Measurements from ENCODE around the gene WDR70. TPM values are rescaled to one million over a fixed set of nuclear protein-coding genes. Genes with fewer than 3 reads are reported as not detected.
A peak's percentile ranks its signal among the peaks of the same experiment; 100 is the strongest.
"Not testable (repeated sequence)": the region's sequence is repeated elsewhere in the genome, so short reads cannot be mapped to it uniquely, and the experiment has no call there.

The WDR70 gene
- total RNA-seq, 1 experiment from 2014 or later: 28.4 TPM

DNA sequence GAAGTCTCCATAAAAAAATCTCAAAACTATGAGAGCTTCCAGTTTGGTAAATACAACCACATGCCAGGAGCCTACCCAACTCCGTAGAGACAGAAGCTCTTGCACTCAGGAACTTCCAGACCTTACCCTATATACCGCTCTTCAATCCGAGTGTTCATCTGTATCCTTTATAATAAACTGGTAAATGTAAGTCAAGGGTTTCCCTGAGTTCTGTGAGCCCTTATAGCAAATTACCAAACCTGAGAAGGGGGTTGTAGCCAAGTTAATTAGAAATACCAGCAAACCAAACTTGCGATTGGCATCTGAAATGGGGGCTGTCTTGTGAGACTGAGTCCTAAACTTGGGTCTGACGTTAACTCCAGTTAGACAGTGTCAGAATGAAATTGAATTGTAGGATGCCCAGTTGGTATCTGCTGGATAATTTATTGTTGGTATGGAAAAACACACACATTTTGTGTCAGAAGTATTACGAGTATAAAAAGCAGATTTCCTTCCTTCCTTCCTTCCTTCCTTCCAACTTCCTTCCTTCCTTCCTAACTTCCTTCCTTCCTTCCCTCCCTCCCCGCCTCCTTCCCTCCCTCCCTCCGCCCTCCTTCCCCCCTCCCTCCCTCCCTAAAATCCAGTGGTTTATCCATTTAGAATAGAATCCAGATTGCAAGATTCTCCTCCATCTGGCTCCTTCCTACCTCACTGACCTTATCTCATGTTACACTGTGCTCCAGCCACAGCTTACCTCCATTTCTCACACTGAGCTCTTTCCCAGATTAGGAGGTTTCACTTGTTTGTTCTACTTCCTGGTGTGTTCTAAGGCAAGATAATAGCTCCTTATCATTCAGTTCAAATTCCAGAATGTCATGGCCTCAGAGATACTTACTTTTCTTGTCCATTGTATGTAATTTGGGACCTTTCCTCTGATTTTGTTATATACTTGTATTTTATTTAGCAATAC lies 196.7 kb downstream of the WDR70 start:
- DNase-seq (ENCODE audit: low read depth in 1 of 2, low spot score in 2 of 2): no peak
- H3K36me3 ChIP-seq: no peaks in the 10 kb centered on the region
- no peaks in the 10 kb centered on the region for H3K27me3 ChIP-seq (replicated peaks)
- H3K4me3 ChIP-seq: no peak overlapping the region
- H3K9me3 ChIP-seq (replicated peaks): no peaks in the 10 kb centered on the region
- H3K4me1 ChIP-seq (replicated peaks): no peaks in the 10 kb centered on the region
- H3K27ac ChIP-seq: no peak overlapping the region

DNA sequence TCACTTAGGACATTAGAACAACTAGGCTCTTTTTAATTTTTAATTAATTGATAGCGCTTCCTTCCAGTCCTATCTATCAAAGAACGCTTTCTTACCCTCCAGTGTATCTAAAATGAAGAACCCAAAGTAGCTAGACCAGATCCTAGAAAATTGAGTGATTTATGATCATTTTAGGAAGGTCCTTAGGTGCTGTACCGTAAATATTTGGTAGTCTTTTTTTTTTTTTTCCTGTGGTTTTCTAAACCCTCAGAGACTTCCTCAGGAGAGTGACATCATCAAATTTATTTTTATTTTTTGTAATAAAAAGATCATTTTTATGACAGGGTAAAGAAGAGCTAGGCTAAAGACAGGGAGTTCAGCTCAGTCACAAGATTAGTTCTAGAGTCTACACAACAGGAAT lies 197.4 kb downstream of the WDR70 start:
- no peaks in the 10 kb centered on the region for H3K27me3 ChIP-seq (replicated peaks)
- H3K4me1 ChIP-seq (replicated peaks): no peaks in the 10 kb centered on the region
- H3K27ac ChIP-seq: no peak overlapping the region
- no peak overlapping the region for H3K4me3 ChIP-seq
- DNase-seq (ENCODE audit: low read depth in 1 of 2, low spot score in 2 of 2): no peak
- H3K36me3 ChIP-seq: no peaks in the 10 kb centered on the region
- no peaks in the 10 kb centered on the region for H3K9me3 ChIP-seq (replicated peaks)

DNA sequence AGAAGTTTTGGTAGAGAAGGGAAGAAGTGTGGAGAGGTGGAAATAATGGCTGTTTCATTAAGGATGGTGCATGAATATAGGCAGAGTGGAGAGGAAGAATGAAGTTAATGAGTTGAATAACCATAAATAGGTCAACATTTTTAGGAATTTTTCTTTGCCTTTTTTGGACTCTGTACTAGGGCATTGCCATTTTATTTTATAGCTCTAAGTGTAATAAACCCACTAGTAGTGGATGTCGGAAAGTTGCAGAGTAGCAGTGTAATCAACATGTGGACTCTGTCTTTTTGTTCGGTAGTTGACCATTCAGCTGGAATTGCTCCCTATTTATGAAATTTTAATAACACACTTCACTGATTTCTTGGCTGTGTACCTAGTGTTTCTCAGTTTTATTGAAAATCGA lies 199.1 kb downstream of the WDR70 start:
- Histone ChIP-seq H3K27me3 (replicated peaks) (no peaks in the 10 kb centered on the region), H3K9me3 (replicated peaks) (no peaks in the 10 kb centered on the region), H3K4me3 (no peak overlapping the region), H3K36me3 (no peaks in the 10 kb centered on the region), H3K4me1 (replicated peaks) (no peaks in the 10 kb centered on the region), H3K27ac (no peak overlapping the region)
- DNase-seq (ENCODE audit: low read depth in 1 of 2, low spot score in 2 of 2): no peak

DNA sequence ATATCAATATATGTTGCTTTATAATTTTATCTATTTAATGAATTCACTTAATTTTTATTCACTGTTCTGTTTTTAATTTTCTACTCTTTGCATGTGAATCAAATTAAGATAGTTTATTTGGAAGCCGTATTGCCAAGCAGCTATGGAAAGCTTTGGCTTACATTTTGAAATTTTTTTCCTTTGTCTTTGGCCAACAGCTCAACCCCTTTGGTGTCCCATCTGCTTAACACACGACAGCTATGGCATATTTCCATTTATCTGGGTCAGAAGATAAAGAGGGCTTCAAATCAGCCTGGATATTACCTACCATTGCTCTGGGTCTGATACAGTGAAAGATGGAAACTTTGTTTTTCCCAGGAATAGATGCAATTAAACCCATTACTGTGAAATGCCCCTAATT lies 201.0 kb downstream of the WDR70 start:
- H3K36me3 ChIP-seq: no peaks in the 10 kb centered on the region
- H3K4me1 ChIP-seq (replicated peaks): no peaks in the 10 kb centered on the region
- no peaks in the 10 kb centered on the region for H3K27me3 ChIP-seq (replicated peaks)
- DNase-seq (ENCODE audit: low read depth in 1 of 2, low spot score in 2 of 2): no peak
- no peak overlapping the region for H3K4me3 ChIP-seq
- H3K9me3 ChIP-seq (replicated peaks): no peaks in the 10 kb centered on the region
- no peak overlapping the region for H3K27ac ChIP-seq

DNA sequence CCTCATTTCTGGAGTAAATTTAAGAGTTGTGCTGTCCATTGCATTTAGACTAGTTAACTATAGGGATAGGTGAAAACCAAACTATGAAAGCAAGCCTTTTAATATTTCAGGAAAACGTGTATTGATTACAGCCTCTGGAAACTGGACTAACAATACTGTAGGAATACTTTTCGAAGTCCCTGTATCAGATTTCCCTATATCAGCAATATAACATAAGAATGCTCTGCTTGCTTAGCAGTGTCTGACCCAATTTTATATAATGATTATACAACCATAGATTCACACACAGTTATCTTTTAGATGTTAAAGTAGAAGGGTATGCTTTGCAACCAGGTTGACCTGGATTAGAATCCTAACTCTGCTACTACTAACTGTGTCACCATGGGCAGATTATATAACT lies 203.1 kb downstream of the WDR70 start:
- no peak for DNase-seq (ENCODE audit: low read depth in 1 of 2, low spot score in 2 of 2)
- Histone ChIP-seq H3K27ac (no peak overlapping the region), H3K36me3 (no peaks in the 10 kb centered on the region), H3K4me3 (no peak overlapping the region), H3K4me1 (replicated peaks) (no peaks in the 10 kb centered on the region), H3K27me3 (replicated peaks) (no peaks in the 10 kb centered on the region), H3K9me3 (replicated peaks) (no peaks in the 10 kb centered on the region)

DNA sequence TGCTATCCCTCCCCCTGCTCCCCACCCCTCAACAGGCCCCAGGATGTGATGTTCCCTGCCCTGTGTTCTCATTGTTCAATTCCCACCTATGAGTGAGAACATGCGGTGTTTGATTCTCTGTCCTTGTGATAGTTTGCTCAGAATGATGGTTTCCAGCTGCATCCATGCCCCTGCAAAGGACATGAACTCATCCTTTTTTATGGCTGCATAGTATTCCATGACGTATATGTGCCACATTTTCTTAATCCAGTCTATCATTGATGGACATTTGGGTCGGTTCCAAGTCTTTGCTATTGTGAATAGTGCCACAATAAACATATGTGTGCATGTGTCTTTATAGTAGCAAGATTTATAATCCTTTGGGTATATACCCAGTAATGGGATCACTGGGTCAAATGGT lies 214.2 kb downstream of the WDR70 start:
- not testable (repeated sequence) for H3K27ac ChIP-seq; H3K27me3 ChIP-seq (replicated peaks); H3K36me3 ChIP-seq; H3K4me3 ChIP-seq; DNase-seq (ENCODE audit: low read depth in 1 of 2, low spot score in 2 of 2); H3K9me3 ChIP-seq (replicated peaks); H3K4me1 ChIP-seq (replicated peaks)

DNA sequence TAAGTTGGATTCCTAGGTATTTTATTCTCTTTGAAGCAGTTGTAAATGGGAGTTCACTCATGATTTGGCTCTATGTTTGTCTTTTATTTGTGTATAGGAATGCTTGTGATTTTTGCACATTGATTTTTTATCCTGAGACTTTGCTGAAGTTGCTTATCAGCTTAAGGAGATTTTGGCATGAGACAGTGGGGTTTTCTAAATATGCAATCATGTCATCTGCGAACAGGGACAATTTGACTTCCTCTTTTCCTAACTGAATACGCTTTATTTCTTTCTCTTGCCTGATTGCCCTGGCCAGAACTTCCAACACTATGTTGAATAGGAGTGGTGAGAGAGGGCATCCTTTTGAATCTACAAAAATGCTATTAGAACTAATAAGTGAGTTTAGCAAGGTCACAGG lies 215.7 kb downstream of the WDR70 start:
- DNase-seq (ENCODE audit: low read depth in 1 of 2, low spot score in 2 of 2); H3K9me3 ChIP-seq (replicated peaks); H3K27me3 ChIP-seq (replicated peaks); H3K4me3 ChIP-seq; H3K27ac ChIP-seq; H3K4me1 ChIP-seq (replicated peaks); H3K36me3 ChIP-seq: not testable (repeated sequence)

DNA sequence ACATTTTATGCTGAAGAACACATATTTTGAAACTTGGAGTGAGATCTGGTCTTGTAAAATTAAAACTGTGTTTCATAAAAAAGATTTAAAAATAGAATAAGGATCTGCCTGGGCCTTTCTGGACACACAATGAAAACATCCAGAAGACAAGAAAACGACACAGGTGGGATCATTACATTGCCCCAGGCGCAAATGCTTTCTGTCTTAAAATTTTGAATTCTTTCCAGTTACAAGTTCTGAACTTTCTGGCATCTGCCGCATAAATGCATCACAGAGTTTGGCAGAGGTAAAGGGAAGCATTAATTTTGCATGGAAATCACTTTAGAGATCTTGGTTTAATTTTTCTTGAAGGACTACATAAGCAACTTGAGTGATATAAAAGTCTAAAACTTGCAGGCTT lies 219.6 kb downstream of the WDR70 start:
- Histone ChIP-seq H3K9me3 (replicated peaks) (no peaks in the 10 kb centered on the region), H3K27ac (no peak overlapping the region), H3K4me3 (no peak overlapping the region), H3K27me3 (replicated peaks) (no peaks in the 10 kb centered on the region), H3K4me1 (replicated peaks) (no peaks in the 10 kb centered on the region), H3K36me3 (no peaks in the 10 kb centered on the region)
- no peak for DNase-seq (ENCODE audit: low read depth in 1 of 2, low spot score in 2 of 2)

DNA sequence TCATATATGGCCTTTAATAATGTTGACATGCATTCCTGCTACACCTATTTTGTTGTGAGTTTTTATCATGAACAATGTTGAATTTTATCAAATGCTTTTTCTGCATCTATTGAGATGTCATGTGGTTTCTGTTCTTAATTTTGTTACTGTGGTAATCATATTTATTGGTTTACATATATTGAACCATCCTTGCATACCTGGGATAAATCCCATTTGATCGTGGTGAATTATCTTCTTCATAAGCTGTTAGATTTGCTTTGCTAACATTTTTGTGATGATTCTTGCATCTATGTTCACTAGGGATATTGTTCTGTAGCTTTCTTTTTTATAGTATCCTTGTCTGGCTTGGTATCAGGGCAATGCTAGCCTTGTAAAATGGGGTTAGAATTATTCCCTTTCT lies 222.0 kb downstream of the WDR70 start:
- no peaks in the 10 kb centered on the region for H3K4me1 ChIP-seq (replicated peaks)
- H3K27me3 ChIP-seq (replicated peaks): no peaks in the 10 kb centered on the region
- H3K27ac ChIP-seq: no peak overlapping the region
- no peaks in the 10 kb centered on the region for H3K9me3 ChIP-seq (replicated peaks)
- DNase-seq (ENCODE audit: low read depth in 1 of 2, low spot score in 2 of 2): no peak
- H3K4me3 ChIP-seq: no peak overlapping the region
- H3K36me3 ChIP-seq: no peaks in the 10 kb centered on the region

DNA sequence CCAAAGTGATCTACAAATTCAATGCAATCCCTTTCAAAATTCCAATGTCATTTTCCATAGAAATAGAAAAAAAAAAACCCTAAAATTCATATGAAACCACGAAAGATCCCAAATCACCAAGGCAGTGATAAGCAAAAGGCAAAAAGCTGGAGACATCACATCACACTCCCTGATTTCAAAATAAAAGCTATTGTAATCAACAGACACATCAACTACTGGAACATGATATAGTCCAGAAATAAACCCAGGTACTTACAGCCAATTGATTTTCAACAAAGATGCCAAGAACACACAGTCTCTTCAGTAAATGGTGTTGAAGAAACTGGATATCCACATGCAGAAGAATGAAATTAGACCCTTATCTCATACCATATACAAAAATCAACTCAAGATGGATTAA lies 224.0 kb downstream of the WDR70 start:
- Histone ChIP-seq H3K27ac (no peak overlapping the region), H3K9me3 (replicated peaks) (no peaks in the 10 kb centered on the region)

DNA sequence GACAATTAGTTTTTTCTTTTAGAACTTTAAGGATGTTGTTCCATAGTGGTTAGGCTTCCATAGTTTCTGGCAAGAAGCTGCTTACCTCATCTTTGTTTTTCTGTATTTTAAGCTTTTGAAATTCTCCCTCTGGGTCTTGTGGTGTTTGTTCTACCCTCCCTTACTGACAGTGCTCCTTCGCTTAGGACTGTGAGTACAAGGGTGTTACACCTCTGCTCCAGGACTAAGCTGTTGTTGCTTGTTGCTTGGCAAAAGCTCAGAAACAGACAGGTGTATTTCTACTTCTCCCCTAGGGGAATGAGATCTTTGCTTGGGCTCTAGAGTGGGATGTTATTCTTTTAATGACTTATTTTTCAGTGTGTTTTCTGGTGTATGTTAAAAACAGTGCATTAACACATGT lies 225.2 kb downstream of the WDR70 start:
- no peak for DNase-seq (ENCODE audit: low read depth in 1 of 2, low spot score in 2 of 2)
- no peaks in the 10 kb centered on the region for H3K36me3 ChIP-seq
- no peaks in the 10 kb centered on the region for H3K27me3 ChIP-seq (replicated peaks)
- no peaks in the 10 kb centered on the region for H3K9me3 ChIP-seq (replicated peaks)
- no peak overlapping the region for H3K4me3 ChIP-seq
- H3K4me1 ChIP-seq (replicated peaks): no peaks in the 10 kb centered on the region
- no peak overlapping the region for H3K27ac ChIP-seq

More for the DNA sequence above, 224.0 kb downstream of the WDR70 start:
- Histone ChIP-seq H3K4me1 (replicated peaks) (no peaks in the 10 kb centered on the region), H3K36me3 (no peaks in the 10 kb centered on the region), H3K27me3 (replicated peaks) (no peaks in the 10 kb centered on the region), H3K4me3 (no peak overlapping the region)
- no peak for DNase-seq (ENCODE audit: low read depth in 1 of 2, low spot score in 2 of 2)

DNA sequence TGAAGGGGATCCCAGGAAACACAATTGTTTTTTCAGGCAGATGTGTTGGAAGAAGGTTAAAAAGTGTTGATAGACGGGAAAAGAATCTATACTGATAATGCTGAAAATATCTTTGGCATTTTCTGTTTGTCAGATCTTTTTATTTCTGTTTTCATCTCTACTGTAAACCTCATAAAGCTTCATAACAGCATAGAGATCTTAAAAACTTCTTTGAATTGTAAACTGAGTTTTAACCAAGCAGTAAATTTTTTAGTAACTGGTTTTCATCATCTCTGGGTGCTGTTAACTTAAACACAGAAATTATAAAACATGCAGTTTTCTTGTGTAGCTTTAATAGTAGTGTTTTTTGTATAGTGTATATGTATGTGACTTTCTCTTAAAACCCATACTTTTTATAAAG lies 227.0 kb downstream of the WDR70 start:
- H3K4me1 ChIP-seq (replicated peaks): no peaks in the 10 kb centered on the region
- no peak for DNase-seq (ENCODE audit: low read depth in 1 of 2, low spot score in 2 of 2)
- H3K27me3 ChIP-seq (replicated peaks): no peaks in the 10 kb centered on the region
- no peaks in the 10 kb centered on the region for H3K9me3 ChIP-seq (replicated peaks)
- no peak overlapping the region for H3K4me3 ChIP-seq
- H3K36me3 ChIP-seq: no peaks in the 10 kb centered on the region
- H3K27ac ChIP-seq: no peak overlapping the region

DNA sequence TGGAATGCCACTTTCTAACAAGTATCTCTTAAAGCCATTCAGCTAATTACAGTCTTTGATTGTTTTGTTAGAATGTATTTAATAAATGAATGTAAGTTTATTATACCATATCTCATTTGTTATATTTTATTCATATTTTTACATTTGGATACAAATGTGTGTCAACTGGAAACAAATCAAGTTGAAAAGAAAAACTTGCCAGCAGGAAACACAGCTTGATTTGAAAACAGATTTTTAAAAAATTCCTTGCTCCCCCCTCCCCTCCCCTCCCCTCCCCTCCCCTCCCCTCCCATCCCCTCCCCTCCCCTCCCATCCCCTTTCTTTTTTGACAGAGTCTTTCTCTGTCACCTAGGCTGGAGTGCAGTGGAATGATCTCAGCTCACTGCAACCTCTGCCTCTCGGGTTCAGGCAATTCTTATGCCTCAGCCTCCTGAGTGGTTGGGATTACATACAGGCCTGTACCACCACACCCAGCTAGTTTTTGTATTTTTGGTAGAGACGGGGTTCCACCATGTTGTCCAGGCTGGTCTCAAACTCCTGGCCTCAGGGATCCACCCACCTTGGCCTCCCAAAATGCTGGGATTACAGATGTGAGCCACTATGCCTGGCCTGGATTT lies 227.6 kb downstream of the WDR70 start:
- Histone ChIP-seq H3K36me3 (no peaks in the 10 kb centered on the region), H3K9me3 (replicated peaks) (no peaks in the 10 kb centered on the region), H3K27me3 (replicated peaks) (no peaks in the 10 kb centered on the region), H3K4me3 (no peak overlapping the region), H3K4me1 (replicated peaks) (no peaks in the 10 kb centered on the region), H3K27ac (no peak overlapping the region)
- no peak for DNase-seq (ENCODE audit: low read depth in 1 of 2, low spot score in 2 of 2)

DNA sequence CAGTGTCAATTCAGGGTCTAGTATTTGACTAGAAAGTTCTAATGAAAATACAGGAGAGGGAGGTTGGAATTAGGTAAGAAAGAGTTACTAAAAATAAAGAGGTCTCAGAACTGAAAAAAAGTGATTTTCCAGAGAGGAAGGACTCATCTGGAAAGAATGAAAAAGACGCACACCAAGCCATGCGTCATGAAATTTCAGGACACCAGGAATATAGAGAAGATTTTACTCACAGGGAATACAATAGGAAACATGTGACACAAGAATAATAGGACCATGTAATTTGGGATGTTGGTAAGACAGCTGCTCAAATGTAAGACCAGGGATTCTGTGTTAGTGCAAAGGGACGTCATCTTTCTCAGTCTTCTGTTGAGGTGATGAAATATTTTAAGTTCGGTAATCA lies 236.1 kb downstream of the WDR70 start:
- Histone ChIP-seq H3K4me1 (replicated peaks) (peaks cover 20% of the 10 kb centered on the region), H3K27me3 (replicated peaks) (no peaks in the 10 kb centered on the region), H3K36me3 (no peaks in the 10 kb centered on the region), H3K4me3 (no peak overlapping the region), H3K9me3 (replicated peaks) (no peaks in the 10 kb centered on the region), H3K27ac (peak overlapping the region; percentile 70)
- DNase-seq (ENCODE audit: low read depth in 1 of 2, low spot score in 2 of 2): peak; percentile 64 to 86

Measured in SJSA1 (cell line).